Activated B cell treated with CpG ODN at 0.5 μM for 24 hours (primary cell): ENCODE measurements around the gene IRAK3. TPM values are rescaled to one million over a fixed set of nuclear protein-coding genes. Genes with fewer than 3 reads are reported as not detected.

Experiments
- ATAC-seq: fragments of 200-7000 bp; cut with Tn5 transposase; one replicate; pipeline ENCODE4 v1.10.0; 2021; ENCODE audit warnings: low read depth, mild to moderate bottlenecking, moderate library complexity
- CTCF ChIA-PET: fragments of 350-600 bp; sonication (Branson Sonifier 250); formaldehyde crosslinking; loops from one replicate; lab custom pipeline; 2021; ENCODE audit warnings: antibody characterized with exemption; lab: Charles Lee
- POLR2A ChIA-PET: fragments of 350-600 bp; sonication (Branson Sonifier 250); formaldehyde crosslinking; loops from one replicate; lab custom pipeline; 2021; ENCODE audit warnings: antibody characterized with exemption; lab: Charles Lee
- DNase-seq: peaks from one replicate; pipeline ENCODE4 v3.0.0; 2022
- H3K27ac Mint-ChIP-seq: one replicate; pipeline ENCODE4 v1.8.0; 2020; ENCODE audit warnings: mixed read lengths
- H3K27me3 Mint-ChIP-seq: one replicate; pipeline ENCODE4 v1.8.0; 2021; ENCODE audit warnings: mixed read lengths
- H3K36me3 Mint-ChIP-seq: one replicate; pipeline ENCODE4 v1.8.0; 2021; ENCODE audit warnings: low read depth, mixed read lengths
- H3K4me1 Mint-ChIP-seq: one replicate; pipeline ENCODE4 v1.8.0; 2021; ENCODE audit warnings: mixed read lengths
- H3K4me3 Mint-ChIP-seq: one replicate; pipeline ENCODE4 v1.8.0; 2020; ENCODE audit warnings: mild to moderate bottlenecking, mixed read lengths
- H3K9me3 Mint-ChIP-seq: one replicate; pipeline ENCODE4 v1.8.0; 2020; ENCODE audit warnings: mixed read lengths
- CTCF ChIP-seq: fragments of 200-600 bp; IDR thresholded peaks from one replicate; pipeline ENCODE4 v1.8.0; 2022; ENCODE audit warnings: antibody characterized with exemption, mild to moderate bottlenecking
- intact Hi-C: fragments of 100-400 bp; cut with micrococcal nuclease; formaldehyde crosslinking; loops from one replicate; pipeline ENCODE4 v1.15.1; 2024
- total RNA-seq: library from RNA; stranded (reverse); gene quantifications from 2 replicates; pipeline ENCODE4 v1.2.3, GENCODE V29; 2022

The IRAK3 gene
- total RNA-seq, 1 donor from 2014 or later: 6.6 TPM

GRCh38 chr12:66247741-66248140 lies 58.7 kb downstream of the IRAK3 start:
- Mint-ChIP-seq H3K36me3 (peaks cover 3% of the 10 kb centered on the region), H3K9me3 (no peaks in the 10 kb centered on the region), H3K27me3 (peaks cover 2% of the 10 kb centered on the region), H3K4me1 (no peaks in the 10 kb centered on the region), H3K4me3 (no peak overlapping the region), H3K27ac (no peak overlapping the region)
- POLR2A ChIA-PET: no interaction called here
- DNase-seq: no peak
- no peak for TF ChIP-seq CTCF
- no peak for ATAC-seq
- CTCF ChIA-PET: interaction anchor here (1.1 kb wide), 1 partner anchor 12 kb away, joined by 3 read pairs; no protein-coding TSS in a partner anchor
- intact Hi-C loops: no loop called here

GRCh38 chr12:66251049-66251448 lies 62.0 kb downstream of the IRAK3 start:
- H3K4me3 Mint-ChIP-seq: no peak overlapping the region
- H3K27me3 Mint-ChIP-seq: peaks cover 4% of the 10 kb centered on the region
- POLR2A ChIA-PET: no interaction called here
- no peak for ATAC-seq
- no peaks in the 10 kb centered on the region for H3K9me3 Mint-ChIP-seq
- DNase-seq: no peak
- no peak overlapping the region for H3K27ac Mint-ChIP-seq
- H3K4me1 Mint-ChIP-seq: no peaks in the 10 kb centered on the region
- CTCF ChIA-PET: no interaction called here
- TF ChIP-seq CTCF: no peak
- peaks cover 3% of the 10 kb centered on the region for H3K36me3 Mint-ChIP-seq
- intact Hi-C loops: no loop called here

- Mint-ChIP-seq H3K27me3 (peaks cover 4% of the 10 kb centered on the region), H3K36me3 (peaks cover 1% of the 10 kb centered on the region), H3K4me3 (no peak overlapping the region), H3K27ac (no peak overlapping the region), H3K4me1 (no peaks in the 10 kb centered on the region), H3K9me3 (no peaks in the 10 kb centered on the region)
- no peak for ATAC-seq
- no peak for TF ChIP-seq CTCF
- intact Hi-C loops: no loop called here
- DNase-seq: no peak
- POLR2A ChIA-PET: no interaction called here
- CTCF ChIA-PET: no interaction called here
Measured at GRCh38 chr12:66252771-66253170, 63.8 kb downstream of the IRAK3 start.

GRCh38 chr12:66255737-66256136 lies 66.7 kb downstream of the IRAK3 start:
- no peak overlapping the region for H3K27ac Mint-ChIP-seq
- ATAC-seq: no peak
- ChIA-PET CTCF (no interaction called here), POLR2A (no interaction called here)
- no peaks in the 10 kb centered on the region for H3K4me1 Mint-ChIP-seq
- H3K9me3 Mint-ChIP-seq: no peaks in the 10 kb centered on the region
- no peak overlapping the region for H3K4me3 Mint-ChIP-seq
- no peak for TF ChIP-seq CTCF
- H3K27me3 Mint-ChIP-seq: peaks cover 4% of the 10 kb centered on the region
- intact Hi-C loops: no loop called here
- no peak for DNase-seq
- H3K36me3 Mint-ChIP-seq: no peaks in the 10 kb centered on the region

- Mint-ChIP-seq H3K36me3 (no peaks in the 10 kb centered on the region), H3K4me3 (no peak overlapping the region), H3K27me3 (no peaks in the 10 kb centered on the region), H3K27ac (no peak overlapping the region), H3K4me1 (no peaks in the 10 kb centered on the region), H3K9me3 (no peaks in the 10 kb centered on the region)
- ATAC-seq: no peak
- no peak for DNase-seq
- ChIA-PET CTCF (no interaction called here), POLR2A (no interaction called here)
- intact Hi-C loops: no loop called here
- TF ChIP-seq CTCF: no peak
Measured at GRCh38 chr12:66258011-66258410, 69.0 kb downstream of the IRAK3 start.
